Keratinocyte (primary cell): ENCODE results near the gene S100A12.

Source experiments
- EZH2 ChIP-seq: IDR thresholded peaks from one replicate; pipeline ENCODE4 v1.6.1; 2012; ENCODE audit warnings: inconsistent platforms, mild to moderate bottlenecking, low read length, moderate library complexity
- TF ChIP-seq, protein P1 (sequence below), 3 experiments: IDR thresholded peaks in 1 of 3; conservative IDR thresholded peaks in 1 of 3; optimal IDR thresholded peaks in 1 of 3; 2 replicates in 2 of 3; 3 replicates in 1 of 3; pipeline versions ENCODE3 to v1.5.1; 2011; ENCODE audit warnings: low read length in 3 of 3, mild to moderate bottlenecking in 3 of 3, moderate library complexity in 2 of 3, control low read depth in 1 of 3, inconsistent platforms in 1 of 3; ENCODE audit not compliant: insufficient read depth in 2 of 3; ENCODE audit errors: extremely low read depth in 1 of 3

DNA sequence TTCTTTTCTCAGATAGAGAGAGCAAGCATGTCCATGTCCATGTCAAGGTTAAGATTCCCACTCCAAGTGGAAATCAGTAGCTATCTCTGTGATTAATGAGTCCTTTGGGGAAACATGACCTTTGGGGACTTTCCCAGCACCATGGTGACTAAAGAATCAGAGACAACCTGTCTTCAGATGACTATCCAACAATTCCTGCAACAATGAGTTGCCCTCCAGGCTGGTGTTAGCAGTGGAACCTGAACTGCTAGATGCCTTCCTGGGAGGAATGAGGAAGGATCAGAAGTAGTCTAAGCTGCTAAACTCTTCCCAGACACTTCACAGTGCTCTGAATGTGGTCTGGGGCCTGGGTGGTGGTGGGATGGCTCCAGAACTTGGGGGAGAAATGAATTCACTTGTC is 11.3 kb downstream of the S100A12 start:
- TF ChIP-seq, protein P1, sequence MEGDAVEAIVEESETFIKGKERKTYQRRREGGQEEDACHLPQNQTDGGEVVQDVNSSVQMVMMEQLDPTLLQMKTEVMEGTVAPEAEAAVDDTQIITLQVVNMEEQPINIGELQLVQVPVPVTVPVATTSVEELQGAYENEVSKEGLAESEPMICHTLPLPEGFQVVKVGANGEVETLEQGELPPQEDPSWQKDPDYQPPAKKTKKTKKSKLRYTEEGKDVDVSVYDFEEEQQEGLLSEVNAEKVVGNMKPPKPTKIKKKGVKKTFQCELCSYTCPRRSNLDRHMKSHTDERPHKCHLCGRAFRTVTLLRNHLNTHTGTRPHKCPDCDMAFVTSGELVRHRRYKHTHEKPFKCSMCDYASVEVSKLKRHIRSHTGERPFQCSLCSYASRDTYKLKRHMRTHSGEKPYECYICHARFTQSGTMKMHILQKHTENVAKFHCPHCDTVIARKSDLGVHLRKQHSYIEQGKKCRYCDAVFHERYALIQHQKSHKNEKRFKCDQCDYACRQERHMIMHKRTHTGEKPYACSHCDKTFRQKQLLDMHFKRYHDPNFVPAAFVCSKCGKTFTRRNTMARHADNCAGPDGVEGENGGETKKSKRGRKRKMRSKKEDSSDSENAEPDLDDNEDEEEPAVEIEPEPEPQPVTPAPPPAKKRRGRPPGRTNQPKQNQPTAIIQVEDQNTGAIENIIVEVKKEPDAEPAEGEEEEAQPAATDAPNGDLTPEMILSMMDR (optimal IDR thresholded peaks at IDR 0.05 in 1 of 3, IDR thresholded peaks at IDR 0.05 in 1 of 3, conservative IDR thresholded peaks at IDR 0.05 in 1 of 3; ENCODE audit: extremely low read depth in 1 of 3, insufficient read depth in 2 of 3, low read length in 3 of 3) = no peak
- TF ChIP-seq EZH2 = no peak
